ENCODE data around the gene SEC14L5. TPM values are rescaled to one million over a fixed set of nuclear protein-coding genes. Genes with fewer than 3 reads are reported as not detected.

Gene SEC14L5
- total RNA-seq, 1 experiment from 2014 or later = not detected

DNA sequence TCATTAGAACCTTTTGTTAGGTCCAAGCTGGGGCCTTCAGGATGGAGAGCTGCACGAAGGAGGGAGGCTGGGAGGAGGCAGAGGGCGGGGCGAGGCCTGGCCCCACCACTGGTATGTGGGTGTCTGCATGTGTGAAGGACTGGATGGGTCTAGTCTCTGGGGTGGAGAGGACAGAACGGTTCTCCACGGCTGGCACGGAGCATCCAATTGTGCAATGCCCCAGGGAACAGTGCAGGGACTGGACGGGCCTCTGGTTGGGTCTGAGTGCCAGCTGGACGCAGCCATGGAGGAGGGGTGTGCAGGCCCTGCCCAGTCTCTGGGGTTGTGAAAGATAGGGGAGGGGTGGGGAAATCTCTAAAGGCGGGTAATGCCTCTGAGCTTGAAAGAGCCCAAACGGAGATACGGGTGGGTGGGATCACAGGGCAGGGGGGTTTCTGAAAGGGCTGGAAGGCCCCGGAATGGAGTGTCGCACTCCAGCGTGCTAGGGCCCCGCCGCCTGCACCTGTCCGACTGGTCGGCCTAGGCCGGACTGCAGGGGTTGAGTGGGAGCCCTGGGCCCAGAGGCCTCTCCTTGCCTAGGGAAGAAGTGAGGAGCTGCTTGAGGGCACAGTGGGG, 22.8 kb upstream of the SEC14L5 start:
- no peaks in the 10 kb centered on the region for H4K20me1 ChIP-seq (ENCODE audit: low read length)
- no peak for DNase-seq
- TF ChIP-seq, protein P1, sequence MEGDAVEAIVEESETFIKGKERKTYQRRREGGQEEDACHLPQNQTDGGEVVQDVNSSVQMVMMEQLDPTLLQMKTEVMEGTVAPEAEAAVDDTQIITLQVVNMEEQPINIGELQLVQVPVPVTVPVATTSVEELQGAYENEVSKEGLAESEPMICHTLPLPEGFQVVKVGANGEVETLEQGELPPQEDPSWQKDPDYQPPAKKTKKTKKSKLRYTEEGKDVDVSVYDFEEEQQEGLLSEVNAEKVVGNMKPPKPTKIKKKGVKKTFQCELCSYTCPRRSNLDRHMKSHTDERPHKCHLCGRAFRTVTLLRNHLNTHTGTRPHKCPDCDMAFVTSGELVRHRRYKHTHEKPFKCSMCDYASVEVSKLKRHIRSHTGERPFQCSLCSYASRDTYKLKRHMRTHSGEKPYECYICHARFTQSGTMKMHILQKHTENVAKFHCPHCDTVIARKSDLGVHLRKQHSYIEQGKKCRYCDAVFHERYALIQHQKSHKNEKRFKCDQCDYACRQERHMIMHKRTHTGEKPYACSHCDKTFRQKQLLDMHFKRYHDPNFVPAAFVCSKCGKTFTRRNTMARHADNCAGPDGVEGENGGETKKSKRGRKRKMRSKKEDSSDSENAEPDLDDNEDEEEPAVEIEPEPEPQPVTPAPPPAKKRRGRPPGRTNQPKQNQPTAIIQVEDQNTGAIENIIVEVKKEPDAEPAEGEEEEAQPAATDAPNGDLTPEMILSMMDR (conservative IDR thresholded peaks at IDR 0.05; ENCODE audit: low read depth, low read length) = no peak
- TF ChIP-seq EZH2 (IDR thresholded peaks at IDR 0.05; ENCODE audit: low read length, unreplicated experiment) (no peak), EZH2phosphoT487 (IDR thresholded peaks at IDR 0.05; ENCODE audit: borderline replicate concordance, low read length) (no peak)
- no peak overlapping the region for H2AFZ ChIP-seq (ENCODE audit: low read length)
- no peaks in the 10 kb centered on the region for H3K9me3 ChIP-seq (ENCODE audit: low read length)
- H3K4me2 ChIP-seq (ENCODE audit: low read length) = peak overlapping the region; percentile 98
- 0 out of 2 replicates have a peak, but pooled peaks cover 5% of the 10 kb centered on the region for H3K4me1 ChIP-seq (ENCODE audit: insufficient read depth, low read length)
- intact Hi-C loops (cut with micrococcal nuclease) = no loop called here
- ChIA-PET CTCF (no interaction called here), POLR2A (ENCODE audit: unreplicated experiment) (no interaction called here)
- 0 out of 2 replicates have a peak, but pooled peaks cover 9% of the 10 kb centered on the region for H3K79me2 ChIP-seq (ENCODE audit: low read length)
- no peak for ATAC-seq
- no peak overlapping the region for H3K9ac ChIP-seq (ENCODE audit: low read length)
- H3K36me3 ChIP-seq (ENCODE audit: low read depth, low read length) = no peaks in the 10 kb centered on the region
- no peaks in the 10 kb centered on the region for H3K9me2 ChIP-seq (replicated peaks; ENCODE audit: low read length)
- no peaks in the 10 kb centered on the region for H3F3A ChIP-seq (ENCODE audit: low read length, unreplicated experiment)
- no TSS peak for BruUV-seq (replicated peaks)
- peak overlapping the region; percentile 93 for H3K4me3 ChIP-seq (ENCODE audit: low read length)
- H3K27ac ChIP-seq (ENCODE audit: low read length) = no peak overlapping the region
- no peaks in the 10 kb centered on the region for H3K27me3 ChIP-seq (ENCODE audit: low read length)

DNA sequence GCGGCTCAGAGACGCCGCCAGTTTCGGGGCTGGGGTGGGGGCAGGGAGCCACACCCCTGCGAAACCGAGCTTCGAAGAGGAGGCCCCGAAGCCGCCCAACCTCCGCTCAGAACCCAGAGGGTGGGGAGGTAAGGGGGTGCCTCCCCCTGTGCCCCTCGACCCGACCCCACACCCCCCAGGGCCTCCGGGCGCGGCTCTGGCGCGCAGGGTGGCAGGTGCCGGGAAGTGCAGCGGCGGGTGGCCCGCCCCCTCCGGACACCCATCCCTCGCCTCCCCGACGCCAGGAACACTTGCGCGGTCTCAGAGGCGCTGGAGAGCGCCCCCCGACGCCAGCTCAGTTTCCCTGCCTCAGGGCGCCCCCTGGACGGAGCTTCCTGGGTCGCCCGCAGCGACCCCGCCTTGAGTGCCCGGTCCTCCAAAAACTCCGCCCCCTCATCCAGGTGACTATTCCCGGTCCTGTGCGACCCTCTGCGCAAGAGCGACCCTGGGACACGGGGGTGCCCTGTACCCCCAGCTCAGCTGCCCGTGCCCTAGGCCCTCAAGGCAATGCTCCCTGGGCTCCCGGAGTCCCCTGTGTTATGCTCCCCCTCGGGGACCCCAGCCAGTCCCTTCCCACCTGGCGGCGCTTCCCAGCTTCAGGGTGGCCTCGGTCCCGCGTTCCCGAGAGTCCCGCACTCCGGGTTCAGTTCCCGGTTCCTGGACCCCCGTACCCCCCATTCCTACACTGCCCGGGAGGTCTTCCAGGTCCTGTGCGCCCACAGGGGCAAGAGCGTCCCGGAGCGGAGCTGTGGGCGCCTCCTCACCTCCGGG, 21.7 kb upstream of the SEC14L5 start:
- intact Hi-C loops (cut with micrococcal nuclease) = no loop called here
- BruUV-seq (replicated peaks) = TSS peak; percentile 40
- CTCF ChIA-PET = no interaction called here

More for the DNA sequence above, 21.7 kb upstream of the SEC14L5 start:
- TF ChIP-seq, protein P1 (conservative IDR thresholded peaks at IDR 0.05; ENCODE audit: low read depth, low read length) = peak; percentile 44
- TF ChIP-seq EZH2 (IDR thresholded peaks at IDR 0.05; ENCODE audit: low read length, unreplicated experiment) = no peak
- Histone ChIP-seq H3K79me2 (ENCODE audit: low read length) (0 out of 2 replicates have a peak, but pooled peaks cover 9% of the 10 kb centered on the region), H3K4me1 (ENCODE audit: insufficient read depth, low read length) (0 out of 2 replicates have a peak, but pooled peaks cover 5% of the 10 kb centered on the region), H3K9me2 (replicated peaks; ENCODE audit: low read length) (no peaks in the 10 kb centered on the region), H4K20me1 (ENCODE audit: low read length) (no peaks in the 10 kb centered on the region), H3K4me3 (ENCODE audit: low read length) (peak overlapping the region; percentile 93), H3K36me3 (ENCODE audit: low read depth, low read length) (no peaks in the 10 kb centered on the region), H3K4me2 (ENCODE audit: low read length) (peak overlapping the region; percentile 98), H3K9me3 (ENCODE audit: low read length) (no peaks in the 10 kb centered on the region), H2AFZ (ENCODE audit: low read length) (peak overlapping the region; percentile 89), H3K27ac (ENCODE audit: low read length) (no peak overlapping the region), H3K9ac (ENCODE audit: low read length) (peak overlapping the region; percentile 57; the same call in 1 of the 2 replicates), H3K27me3 (ENCODE audit: low read length) (no peaks in the 10 kb centered on the region), H3F3A (ENCODE audit: low read length, unreplicated experiment) (no peaks in the 10 kb centered on the region)
- peak; percentile 66 for ATAC-seq
- peak; percentile 25 for DNase-seq
- POLR2A ChIA-PET (ENCODE audit: unreplicated experiment) = no interaction called here

Measured in PC-3 (cell line).